Mesendoderm (in vitro differentiated cells): ENCODE measurements around the gene CXCR4. TPM values are rescaled to one million over a fixed set of nuclear protein-coding genes. Genes with fewer than 3 reads are reported as not detected.

ENCODE experiments used
- DNase-seq: peaks from one replicate; pipeline ENCODE4 v3.0.0; 2013
- H2AK5ac ChIP-seq: 2 replicates; pipeline ENCODE4 v1.6.1; 2013; ENCODE audit warnings: low read length, inconsistent platforms
- H2BK120ac ChIP-seq: 2 replicates; pipeline ENCODE4 v1.6.1; 2013; ENCODE audit warnings: low read depth, mild to moderate bottlenecking, low read length, moderate library complexity, mixed read lengths
- H2BK15ac ChIP-seq: replicated peaks from 2 replicates; pipeline ENCODE4 v1.6.1; 2013; ENCODE audit warnings: low read depth, mild to moderate bottlenecking, moderate library complexity
- H2BK5ac ChIP-seq: 2 replicates; pipeline ENCODE4 v1.6.1; 2013; ENCODE audit warnings: low read length, inconsistent platforms
- H3K18ac ChIP-seq: 2 replicates; pipeline ENCODE4 v1.6.1; 2013; ENCODE audit warnings: mild to moderate bottlenecking, low read length, mixed read lengths
- H3K23ac ChIP-seq: one replicate; pipeline ENCODE4 v1.6.1; 2013; ENCODE audit warnings: low read length
- H3K27ac ChIP-seq: 2 replicates; pipeline ENCODE4 v1.5.1; 2013; ENCODE audit warnings: low read depth, mild to moderate bottlenecking, inconsistent platforms, low read length, moderate library complexity
- H3K27me3 ChIP-seq: 2 replicates; pipeline ENCODE4 v1.6.1; 2013; ENCODE audit warnings: low read length, control low read depth, mild to moderate bottlenecking, inconsistent platforms; ENCODE audit not compliant: insufficient read depth, poor library complexity
- H3K36me3 ChIP-seq: 2 replicates; pipeline ENCODE4 v1.6.1; 2013; ENCODE audit warnings: low read length, inconsistent platforms; ENCODE audit not compliant: control insufficient read depth, insufficient read depth
- H3K4ac ChIP-seq: one replicate; pipeline ENCODE4 v1.6.1; 2013; ENCODE audit warnings: low read depth, mild to moderate bottlenecking, low read length, moderate library complexity
- H3K4me1 ChIP-seq: 2 replicates; pipeline ENCODE4 v1.6.1; 2013; ENCODE audit warnings: low read depth, low read length, inconsistent platforms; ENCODE audit not compliant: control insufficient read depth
- H3K4me2 ChIP-seq: 2 replicates; pipeline ENCODE4 v1.6.1; 2013; ENCODE audit warnings: low read length
- H3K4me3 ChIP-seq: 2 replicates; pipeline ENCODE4 v1.5.1; 2013; ENCODE audit warnings: mild to moderate bottlenecking, low read length
- H3K56ac ChIP-seq: one replicate; pipeline ENCODE4 v1.6.1; 2013; ENCODE audit warnings: low read length
- H3K79me1 ChIP-seq: 2 replicates; pipeline ENCODE4 v1.6.1; 2013; ENCODE audit warnings: low read length, inconsistent platforms
- H3K79me2 ChIP-seq: 2 replicates; pipeline ENCODE4 v1.6.1; 2013; ENCODE audit warnings: mild to moderate bottlenecking, low read length; ENCODE audit not compliant: control insufficient read depth, insufficient read depth
- H3K9ac ChIP-seq: 2 replicates; pipeline ENCODE4 v1.6.1; 2013; ENCODE audit warnings: low read length, inconsistent platforms
- H4K5ac ChIP-seq: one replicate; pipeline ENCODE4 v1.6.1; 2013; ENCODE audit warnings: low read length
- H4K8ac ChIP-seq: one replicate; pipeline ENCODE4 v1.6.1; 2013; ENCODE audit warnings: low read depth, mild to moderate bottlenecking, control low read depth, low read length, moderate library complexity
- WGBS: extraction: QIAGEN DNeasy Blood & Tissue Kit; methylation state at CpG from one replicate; pipeline ENCODE4 v1.1.7; 2013; ENCODE audit warnings: low lambda C conversion rate, missing lambda C conversion rate; ENCODE audit not compliant: insufficient coverage; ENCODE audit errors: extremely low coverage; 5-methylcytosine and 5-hydroxymethylcytosine counted together
- polyA plus RNA-seq, 2 experiments: library from polyadenylated mRNA; stranded (reverse); fragments of 200-250 nt; gene quantifications; one replicate each; pipeline ENCODE4 v1.2.3, GENCODE V29; 2013

The CXCR4 gene
- 1.7 TPM for polyA plus RNA-seq (2013, experiment 1 of 2)
- 1.9 TPM for polyA plus RNA-seq (2013, experiment 2 of 2)

DNA sequence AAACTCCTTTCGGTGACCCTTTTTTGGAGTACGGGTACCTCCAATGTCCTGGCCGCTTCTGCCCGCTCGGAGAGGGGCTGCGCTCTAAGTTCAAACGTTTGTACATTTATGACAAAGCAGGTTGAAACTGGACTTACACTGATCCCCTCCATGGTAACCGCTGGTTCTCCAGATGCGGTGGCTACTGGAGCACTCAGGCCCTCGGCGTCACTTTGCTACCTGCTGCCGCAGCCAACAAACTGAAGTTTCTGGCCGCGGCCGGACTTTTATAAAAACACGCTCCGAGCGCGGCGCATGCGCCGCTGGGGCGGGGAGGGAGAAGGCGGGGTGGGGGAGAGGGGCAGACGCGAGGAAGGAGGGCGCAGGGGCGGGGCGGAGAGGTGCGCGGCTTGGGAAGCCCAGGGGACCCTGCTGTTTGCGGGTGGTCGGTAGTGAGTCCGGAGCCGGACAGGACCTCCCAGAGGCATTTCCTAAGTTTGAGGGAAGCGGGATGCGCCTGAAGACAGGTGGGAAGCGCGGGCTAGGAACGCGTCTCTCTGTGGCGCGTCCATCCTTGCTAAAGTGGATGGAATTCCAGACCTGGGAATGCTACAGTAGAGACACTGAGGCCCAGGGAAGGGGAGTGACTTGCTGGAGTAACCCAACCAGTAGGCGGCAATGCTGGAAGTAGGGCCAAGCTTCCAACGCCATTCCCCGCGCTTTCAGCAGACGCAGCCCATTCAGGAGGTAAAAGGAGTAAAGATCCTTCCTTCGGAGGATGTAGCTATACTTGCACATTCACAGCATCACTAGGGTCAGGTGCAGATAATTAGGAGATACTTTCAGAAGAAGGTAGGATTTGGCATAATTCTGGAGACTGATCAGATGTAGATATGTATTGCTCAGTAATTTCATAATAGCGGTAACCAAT, at the start of gene CXCR4:
Gene CXCR4 (minus strand): TSS at position 241 of the 910 bp plus-strand sequence. CDS start 89 bp downstream, at position 152.
- H2AK5ac ChIP-seq, result no peak within 1 kb of the TSS
- H2BK5ac ChIP-seq, result peak within 1 kb of the TSS; percentile 4
- H3K79me2 ChIP-seq, result peaks cover 1% of the 10 kb centered on the region
- H3K56ac ChIP-seq, result peak within 1 kb of the TSS; percentile 86
- H3K36me3 ChIP-seq, result peaks cover 6% of the 10 kb centered on the region
- H4K8ac ChIP-seq, result no peak within 1 kb of the TSS
- H4K5ac ChIP-seq, result no peak within 1 kb of the TSS
- H3K4me3 ChIP-seq, result peak within 1 kb of the TSS; percentile 49
- no peak within 1 kb of the TSS for H2BK15ac ChIP-seq
- peak within 1 kb of the TSS; percentile 78 for H3K4me2 ChIP-seq
- peak within 1 kb of the TSS; percentile 42 for H3K18ac ChIP-seq
- peak within 1 kb of the TSS; percentile 68 for H3K9ac ChIP-seq
- no peak within 1 kb of the TSS for H3K4ac ChIP-seq
- peaks cover 5% of the 10 kb centered on the region for H3K79me1 ChIP-seq
- peak within 1 kb of the TSS; percentile 70 for H3K27ac ChIP-seq
- no peak within 1 kb of the TSS for H3K23ac ChIP-seq
- DNase-seq, result peak; percentile 96
- H3K4me1 ChIP-seq, result no peaks in the 10 kb centered on the region
- no peak within 1 kb of the TSS for H2BK120ac ChIP-seq
- peaks cover 8% of the 10 kb centered on the region for H3K27me3 ChIP-seq
- WGBS, result no CpG with 5 or more reads among the region's 50 CpGs

DNA sequence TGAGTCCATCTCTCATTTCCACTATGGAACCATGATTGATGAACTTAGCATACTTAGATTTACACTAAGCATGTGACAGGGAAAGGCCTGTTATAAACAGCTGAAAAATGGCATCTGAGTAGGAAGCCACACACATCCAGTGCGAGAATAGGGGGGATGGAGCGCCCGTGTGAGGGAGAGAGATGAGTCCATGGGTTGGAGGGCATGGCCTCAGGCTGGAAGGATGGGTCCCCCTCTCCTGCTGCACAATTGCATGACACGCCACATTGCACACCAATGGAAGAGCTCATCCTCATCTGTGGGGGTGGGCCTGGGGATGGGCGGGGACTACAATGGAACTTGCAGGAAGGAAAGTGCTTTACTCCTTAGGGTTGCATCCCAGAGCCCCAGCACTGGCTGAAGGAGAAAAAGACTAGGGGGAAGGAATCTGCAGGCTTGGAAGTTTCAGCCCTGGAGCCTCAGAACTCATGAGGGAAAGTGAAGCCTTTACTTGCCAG, 46.4 kb upstream of the CXCR4 start:
- Histone ChIP-seq H4K5ac (no peak overlapping the region), H2BK5ac (no peak overlapping the region), H3K23ac (no peak overlapping the region), H3K4me3 (no peak overlapping the region), H3K79me2 (no peaks in the 10 kb centered on the region), H3K27me3 (no peaks in the 10 kb centered on the region), H3K18ac (no peak overlapping the region), H3K79me1 (no peaks in the 10 kb centered on the region), H3K4me1 (peaks cover 13% of the 10 kb centered on the region), H3K36me3 (no peaks in the 10 kb centered on the region), H3K4me2 (no peak overlapping the region), H4K8ac (no peak overlapping the region), H2AK5ac (no peak overlapping the region), H3K56ac (no peak overlapping the region), H3K9ac (no peak overlapping the region), H2BK120ac (no peak overlapping the region), H3K4ac (no peak overlapping the region), H3K27ac (no peak overlapping the region), H2BK15ac (no peak overlapping the region)
- DNase-seq, result no peak
- WGBS, result no CpG with 5 or more reads among the region's 5 CpGs

DNA sequence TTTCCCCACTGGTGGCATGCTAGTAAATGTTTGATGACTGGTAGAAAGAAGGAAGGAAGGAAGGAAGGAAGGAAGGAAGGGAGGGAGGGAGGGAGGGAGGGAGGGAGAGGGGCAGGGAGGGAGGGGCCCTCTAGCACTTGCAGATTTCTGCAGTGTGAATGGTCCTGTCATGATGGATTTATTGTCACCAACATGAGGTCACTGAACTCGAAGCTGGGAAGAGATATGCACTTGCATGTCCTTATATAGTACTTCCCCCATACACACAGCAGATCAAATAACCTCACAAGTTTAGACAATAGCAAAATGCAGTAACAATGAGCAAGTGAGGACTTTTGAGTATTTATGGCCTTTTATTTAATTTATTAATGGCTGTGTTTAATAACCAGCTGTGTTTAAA, 44.5 kb upstream of the CXCR4 start:
- Histone ChIP-seq H3K36me3 (no peaks in the 10 kb centered on the region), H2BK15ac (no peak overlapping the region), H3K27me3 (no peaks in the 10 kb centered on the region), H3K4me1 (no peaks in the 10 kb centered on the region), H3K79me2 (no peaks in the 10 kb centered on the region), H3K9ac (no peak overlapping the region), H2BK120ac (no peak overlapping the region), H3K18ac (no peak overlapping the region), H3K27ac (no peak overlapping the region), H3K4ac (no peak overlapping the region), H3K23ac (no peak overlapping the region), H3K4me2 (no peak overlapping the region), H2AK5ac (no peak overlapping the region), H4K8ac (no peak overlapping the region), H3K79me1 (no peaks in the 10 kb centered on the region), H3K4me3 (no peak overlapping the region), H4K5ac (no peak overlapping the region), H2BK5ac (no peak overlapping the region), H3K56ac (no peak overlapping the region)
- no CpG with 5 or more reads among the region's 1 CpG for WGBS
- DNase-seq, result no peak

DNA sequence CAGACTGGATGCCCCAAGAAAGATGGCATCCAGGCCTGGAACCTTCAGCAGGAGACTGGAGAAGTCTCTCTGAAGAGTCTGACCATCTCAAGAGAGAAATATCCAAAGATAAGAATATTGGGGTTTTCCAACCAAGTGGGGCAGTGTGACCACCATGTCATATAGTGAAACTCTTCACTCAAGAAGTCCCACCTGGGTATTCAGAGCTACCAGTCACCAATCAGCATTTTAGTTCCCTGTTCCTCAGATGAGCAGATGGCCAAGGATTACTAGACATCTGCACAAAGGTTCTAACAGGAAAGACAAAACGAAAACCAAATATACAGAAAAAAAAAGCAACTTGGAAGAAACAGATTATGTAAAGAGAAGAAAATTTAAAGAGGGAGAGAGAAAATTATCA, 38.5 kb upstream of the CXCR4 start:
- no peak overlapping the region for H3K23ac ChIP-seq
- H3K36me3 ChIP-seq, result no peaks in the 10 kb centered on the region
- no peaks in the 10 kb centered on the region for H3K4me1 ChIP-seq
- no peak overlapping the region for H2AK5ac ChIP-seq
- no peak overlapping the region for H2BK120ac ChIP-seq
- H4K8ac ChIP-seq, result no peak overlapping the region
- H3K18ac ChIP-seq, result no peak overlapping the region
- H3K56ac ChIP-seq, result no peak overlapping the region
- H3K4me2 ChIP-seq, result no peak overlapping the region
- H2BK15ac ChIP-seq, result no peak overlapping the region
- no peak overlapping the region for H4K5ac ChIP-seq
- H3K9ac ChIP-seq, result no peak overlapping the region
- no peaks in the 10 kb centered on the region for H3K27me3 ChIP-seq
- no peak overlapping the region for H3K4ac ChIP-seq
- H3K79me2 ChIP-seq, result no peaks in the 10 kb centered on the region
- H2BK5ac ChIP-seq, result no peak overlapping the region
- no peak for DNase-seq
- H3K4me3 ChIP-seq, result no peak overlapping the region
- WGBS, result no CpG with 5 or more reads among the region's 1 CpG
- no peak overlapping the region for H3K27ac ChIP-seq
- H3K79me1 ChIP-seq, result no peaks in the 10 kb centered on the region

DNA sequence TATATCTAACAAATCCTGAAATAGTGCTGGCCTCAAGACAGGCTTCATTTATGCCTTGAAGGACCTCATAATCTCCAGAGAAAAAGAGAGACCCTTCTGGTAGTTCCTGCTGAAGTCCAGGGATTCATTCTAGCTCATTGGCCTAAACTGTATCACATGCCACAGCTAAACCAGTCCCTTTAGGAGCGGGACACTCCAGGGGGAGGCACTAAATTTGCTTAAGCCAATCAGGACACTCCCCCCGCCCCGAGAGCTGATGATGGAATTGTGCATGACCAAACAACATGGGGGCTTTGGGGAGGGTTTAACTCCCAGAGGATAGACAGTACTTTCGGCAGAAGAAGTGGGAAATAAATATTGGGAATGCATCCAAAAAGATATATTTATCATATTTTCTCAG, 36.4 kb upstream of the CXCR4 start:
- Histone ChIP-seq H3K56ac (no peak overlapping the region), H3K9ac (no peak overlapping the region), H3K4me3 (no peak overlapping the region), H3K27me3 (no peaks in the 10 kb centered on the region), H2AK5ac (no peak overlapping the region), H2BK5ac (no peak overlapping the region), H3K4me2 (no peak overlapping the region), H4K8ac (peak overlapping the region; percentile 39), H3K18ac (no peak overlapping the region), H3K4ac (no peak overlapping the region), H3K4me1 (no peaks in the 10 kb centered on the region), H4K5ac (no peak overlapping the region), H2BK120ac (no peak overlapping the region), H3K36me3 (no peaks in the 10 kb centered on the region), H3K79me1 (no peaks in the 10 kb centered on the region), H3K27ac (no peak overlapping the region), H2BK15ac (no peak overlapping the region), H3K23ac (no peak overlapping the region), H3K79me2 (no peaks in the 10 kb centered on the region)
- WGBS, result no CpG with 5 or more reads among the region's 4 CpGs
- no peak for DNase-seq
